Suprapubic skin (tissue), 3 donors: ENCODE measurements around the gene NAPB.

Source experiments
- CTCF ChIP-seq, 2 donors: fragments of 200-600 bp in 1 of 2; fragments of 450-650 bp in 1 of 2; sonication (generic) in 1 of 2; IDR thresholded peaks; one replicate each; pipeline ENCODE4 v1.5.1; 2016 to 2019; ENCODE audit warnings: antibody characterized with exemption in 2 of 2, mild to moderate bottlenecking in 1 of 2, moderate library complexity in 1 of 2
- POLR2A ChIP-seq, 2 donors: fragments of 450-650 bp; IDR thresholded peaks; one replicate each; pipeline ENCODE4 v1.6.1; 2017; ENCODE audit warnings: antibody characterized with exemption in 2 of 2, mild to moderate bottlenecking in 2 of 2, moderate library complexity in 2 of 2

DNA sequence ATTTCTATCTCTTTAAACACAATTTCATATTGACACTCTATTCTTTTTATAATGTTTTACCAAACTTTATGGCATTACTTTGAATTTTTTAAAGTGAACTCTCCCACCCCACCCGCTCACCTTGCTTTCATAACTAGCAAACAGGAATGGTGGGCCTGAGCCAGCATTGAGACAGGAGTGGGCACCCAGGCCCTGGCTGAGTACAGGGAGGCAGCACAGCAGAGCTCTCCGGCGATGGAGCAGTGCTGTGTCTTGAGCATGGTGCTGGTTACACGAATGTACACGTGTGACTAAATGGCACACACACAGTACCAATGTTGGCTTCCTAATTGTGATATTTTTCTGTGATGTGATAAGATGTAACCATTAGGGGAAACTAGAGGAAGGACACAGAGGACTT, 26.9 kb upstream of the NAPB start:
- TF ChIP-seq CTCF (IDR thresholded peaks at IDR 0.05) (no peak), POLR2A (IDR thresholded peaks at IDR 0.05) (no peak)
